ENCODE data around the gene FLT1. TPM values are rescaled to one million over a fixed set of nuclear protein-coding genes. Genes with fewer than 3 reads are reported as not detected.

The FLT1 gene
- total RNA-seq, 2 experiments from 2014 or later = 0.51 to 1.1 TPM

GRCh38 chr13:28510542-28510941, 15.6 kb upstream of the FLT1 start:
- peaks cover 2% of the 10 kb centered on the region for H3K4me1 Mint-ChIP-seq
- peaks cover 23% of the 10 kb centered on the region for H3K27me3 Mint-ChIP-seq
- POLR2A ChIA-PET = no interaction called here
- H3K9me3 Mint-ChIP-seq = no peaks in the 10 kb centered on the region
- no peaks in the 10 kb centered on the region for H3K36me3 Mint-ChIP-seq
- DNase-seq (no peak), ATAC-seq (ENCODE audit: low read depth) (no peak)
- H3K27ac Mint-ChIP-seq = no peak overlapping the region
- no peak overlapping the region for H3K4me3 Mint-ChIP-seq

- Mint-ChIP-seq H3K4me3 (no peak overlapping the region), H3K4me1 (peaks cover 6% of the 10 kb centered on the region), H3K27me3 (peaks cover 23% of the 10 kb centered on the region), H3K9me3 (no peaks in the 10 kb centered on the region), H3K36me3 (no peaks in the 10 kb centered on the region), H3K27ac (no peak overlapping the region)
- no peak for ATAC-seq (ENCODE audit: low read depth)
- no peak for DNase-seq
- POLR2A ChIA-PET = no interaction called here
Measured at GRCh38 chr13:28510066-28510465, 15.1 kb upstream of the FLT1 start.

GRCh38 chr13:28505543-28506135, 10.7 kb upstream of the FLT1 start:
- H3K36me3 Mint-ChIP-seq = no peaks in the 10 kb centered on the region
- no peaks in the 10 kb centered on the region for H3K9me3 Mint-ChIP-seq
- H3K27me3 Mint-ChIP-seq = peaks cover 21% of the 10 kb centered on the region
- no peak overlapping the region for H3K4me3 Mint-ChIP-seq
- ATAC-seq (ENCODE audit: low read depth) = peak; percentile 84
- no peak for DNase-seq
- peak overlapping the region; percentile 64 for H3K27ac Mint-ChIP-seq
- POLR2A ChIA-PET = no interaction called here
- H3K4me1 Mint-ChIP-seq = peaks cover 6% of the 10 kb centered on the region

GRCh38 chr13:28503182-28503967, 8.4 kb upstream of the FLT1 start:
- H3K36me3 Mint-ChIP-seq = no peaks in the 10 kb centered on the region
- no peak overlapping the region for H3K4me3 Mint-ChIP-seq
- ATAC-seq (ENCODE audit: low read depth) (no peak), DNase-seq (no peak)
- peaks cover 6% of the 10 kb centered on the region for H3K4me1 Mint-ChIP-seq
- no peaks in the 10 kb centered on the region for H3K9me3 Mint-ChIP-seq
- H3K27ac Mint-ChIP-seq = no peak overlapping the region
- POLR2A ChIA-PET = no interaction called here
- peaks cover 13% of the 10 kb centered on the region for H3K27me3 Mint-ChIP-seq

GRCh38 chr13:28501547-28501946, 6.6 kb upstream of the FLT1 start:
- ATAC-seq (ENCODE audit: low read depth) (no peak), DNase-seq (no peak)
- no peak overlapping the region for H3K4me3 Mint-ChIP-seq
- peaks cover 21% of the 10 kb centered on the region for H3K27me3 Mint-ChIP-seq
- POLR2A ChIA-PET = no interaction called here
- H3K27ac Mint-ChIP-seq = no peak overlapping the region
- H3K36me3 Mint-ChIP-seq = no peaks in the 10 kb centered on the region
- peaks cover 8% of the 10 kb centered on the region for H3K4me1 Mint-ChIP-seq
- H3K9me3 Mint-ChIP-seq = no peaks in the 10 kb centered on the region

GRCh38 chr13:28499609-28500008, 4.7 kb upstream of the FLT1 start:
- Mint-ChIP-seq H3K27me3 (peaks cover 34% of the 10 kb centered on the region), H3K4me1 (peaks cover 2% of the 10 kb centered on the region), H3K9me3 (no peaks in the 10 kb centered on the region), H3K27ac (no peak overlapping the region), H3K36me3 (no peaks in the 10 kb centered on the region), H3K4me3 (no peak overlapping the region)
- DNase-seq (no peak), ATAC-seq (ENCODE audit: low read depth) (no peak)
- POLR2A ChIA-PET = no interaction called here

GRCh38 chr13:28498481-28499115, 3.7 kb upstream of the FLT1 start:
- Mint-ChIP-seq H3K27ac (no peak overlapping the region), H3K9me3 (no peaks in the 10 kb centered on the region), H3K27me3 (peaks cover 40% of the 10 kb centered on the region), H3K4me3 (no peak overlapping the region), H3K36me3 (no peaks in the 10 kb centered on the region), H3K4me1 (peaks cover 3% of the 10 kb centered on the region)
- POLR2A ChIA-PET = no interaction called here
- no peak for DNase-seq
- no peak for ATAC-seq (ENCODE audit: low read depth)

GRCh38 chr13:28497143-28497876, 2.4 kb upstream of the FLT1 start:
- Mint-ChIP-seq H3K4me3 (no peak overlapping the region), H3K9me3 (no peaks in the 10 kb centered on the region), H3K4me1 (peaks cover 9% of the 10 kb centered on the region), H3K36me3 (no peaks in the 10 kb centered on the region), H3K27me3 (peaks cover 49% of the 10 kb centered on the region), H3K27ac (no peak overlapping the region)
- ATAC-seq (ENCODE audit: low read depth) (no peak), DNase-seq (no peak)
- POLR2A ChIA-PET = no interaction called here

GRCh38 chr13:28496188-28496564, 1.2 kb upstream of the FLT1 start:
- Mint-ChIP-seq H3K9me3 (no peaks in the 10 kb centered on the region), H3K4me3 (peak overlapping the region; percentile 20), H3K36me3 (no peaks in the 10 kb centered on the region), H3K27me3 (peaks cover 49% of the 10 kb centered on the region), H3K27ac (no peak overlapping the region), H3K4me1 (peaks cover 12% of the 10 kb centered on the region)
- DNase-seq (no peak), ATAC-seq (ENCODE audit: low read depth) (no peak)
- POLR2A ChIA-PET = no interaction called here

- H3K4me3 Mint-ChIP-seq = peak overlapping the region; percentile 43
- no peak for DNase-seq
- peaks cover 12% of the 10 kb centered on the region for H3K4me1 Mint-ChIP-seq
- H3K9me3 Mint-ChIP-seq = no peaks in the 10 kb centered on the region
- H3K27me3 Mint-ChIP-seq = peaks cover 53% of the 10 kb centered on the region
- POLR2A ChIA-PET = no interaction called here
- no peak for ATAC-seq (ENCODE audit: low read depth)
- no peak overlapping the region for H3K27ac Mint-ChIP-seq
- H3K36me3 Mint-ChIP-seq = peaks cover 2% of the 10 kb centered on the region
Measured at GRCh38 chr13:28495538-28496187, 735 bp upstream of the FLT1 start.

GRCh38 chr13:28494504-28494777, 487 bp downstream of the FLT1 start:
- peak; percentile 46 for DNase-seq
- Mint-ChIP-seq H3K9me3 (no peaks in the 10 kb centered on the region), H3K4me3 (peak overlapping the region; percentile 63), H3K36me3 (peaks cover 5% of the 10 kb centered on the region), H3K27ac (no peak overlapping the region), H3K27me3 (peaks cover 61% of the 10 kb centered on the region), H3K4me1 (peaks cover 18% of the 10 kb centered on the region)
- peak; percentile 19 for ATAC-seq (ENCODE audit: low read depth)
- POLR2A ChIA-PET = no interaction called here

GRCh38 chr13:28493740-28494503, 1.0 kb downstream of the FLT1 start:
- Mint-ChIP-seq H3K4me3 (peak overlapping the region; percentile 66), H3K27ac (no peak overlapping the region), H3K27me3 (peaks cover 59% of the 10 kb centered on the region), H3K4me1 (peaks cover 20% of the 10 kb centered on the region), H3K36me3 (peaks cover 6% of the 10 kb centered on the region), H3K9me3 (no peaks in the 10 kb centered on the region)
- no peak for ATAC-seq (ENCODE audit: low read depth)
- POLR2A ChIA-PET = no interaction called here
- peak; percentile 36 for DNase-seq
